NCI-H2029 treated with DMSO at 0.1 percent for 48 hours (cell line): ENCODE data around the gene TBC1D14.
A peak's percentile ranks its signal among the peaks of the same experiment; 100 is the strongest.
"Not testable (repeated sequence)": the region's sequence is repeated elsewhere in the genome, so short reads cannot be mapped to it uniquely, and the experiment has no call there.

ENCODE experiments used
- DNase-seq: peaks from one replicate; lab custom pipeline; 2025; lab: John Stamatoyannopoulos, UW

The TBC1D14 gene

DNA sequence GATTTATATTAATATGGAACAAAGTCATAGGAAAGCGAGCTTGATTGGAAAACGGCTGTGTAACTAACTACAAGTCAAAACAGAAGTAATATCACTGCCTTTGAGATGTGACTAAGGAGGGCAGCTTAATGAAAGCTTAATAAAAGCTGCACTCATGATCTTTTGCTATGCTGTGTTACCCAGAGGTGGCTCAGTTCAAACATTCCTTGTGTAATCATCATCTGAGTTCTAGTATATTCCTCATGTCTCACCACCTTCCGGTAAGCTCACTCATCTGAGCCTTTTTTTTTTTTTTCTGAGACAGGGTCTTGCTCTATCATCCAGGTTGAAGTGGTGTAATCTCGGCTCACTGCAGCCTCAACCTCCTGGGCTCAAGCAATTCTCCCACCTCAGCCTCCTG lies 153.2 kb downstream of the TBC1D14 start:
- DNase-seq: no peak

DNA sequence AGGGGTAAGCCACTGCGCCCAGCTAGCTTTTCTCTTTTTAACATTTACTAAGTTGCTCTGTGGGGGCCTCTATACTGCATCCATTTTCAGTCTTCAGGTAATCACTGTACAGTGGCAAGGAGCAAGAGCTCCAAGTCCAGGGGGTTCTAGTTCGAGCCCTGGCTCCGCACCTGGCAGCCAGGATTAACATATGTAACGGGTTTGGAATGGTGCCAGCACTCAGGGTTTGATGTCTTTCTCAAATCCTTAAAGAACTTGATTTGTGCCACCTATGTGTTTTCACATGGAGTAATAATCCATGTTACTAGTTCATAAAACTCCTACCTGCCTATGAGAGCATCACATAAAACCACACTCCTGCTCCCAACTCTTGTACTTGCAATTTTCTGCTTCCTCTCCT lies 153.7 kb downstream of the TBC1D14 start:
- DNase-seq: no peak

- no peak for DNase-seq
Observed at GRCh38 chr4:7066006-7066405, 156.4 kb downstream of the TBC1D14 start.

DNA sequence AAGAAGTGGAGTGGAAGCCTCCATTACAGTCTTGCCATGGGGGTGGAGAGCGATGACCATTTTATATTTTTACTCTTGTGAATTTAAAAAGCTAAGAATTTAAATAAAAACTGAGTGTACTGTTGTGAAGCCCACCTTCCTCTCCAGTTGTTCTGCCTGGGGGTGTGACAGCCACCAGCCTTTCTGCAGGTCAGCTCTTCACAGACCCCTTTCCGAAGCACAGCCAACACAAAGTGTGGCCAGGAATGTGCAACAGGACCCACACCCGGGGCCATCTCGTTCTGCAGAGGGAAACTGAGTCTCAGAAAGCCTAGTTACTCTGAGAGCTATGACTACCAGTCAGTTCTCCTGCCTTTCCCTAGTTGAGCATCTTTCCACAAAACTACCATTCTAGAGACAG lies 156.9 kb downstream of the TBC1D14 start:
- DNase-seq: no peak

DNA sequence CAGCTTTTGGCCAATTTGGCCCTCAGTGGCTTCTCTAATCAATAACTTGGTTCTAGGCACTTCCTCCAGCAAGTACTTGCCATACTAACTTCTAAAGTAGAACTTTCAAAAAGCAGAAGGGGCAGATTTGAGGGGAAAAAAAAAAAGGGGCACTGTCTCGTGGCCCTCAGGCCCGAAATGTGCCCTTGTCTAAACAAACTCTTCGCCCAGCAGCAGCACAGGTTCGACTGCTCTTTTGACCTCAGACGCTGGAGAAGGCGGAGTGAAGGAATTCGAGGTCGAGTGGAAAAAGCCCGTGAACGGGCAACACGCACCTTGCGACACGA lies 157.5 kb downstream of the TBC1D14 start:
- no peak for DNase-seq

- peak; percentile 97 for DNase-seq
Observed at GRCh38 chr4:7067452-7068278, 158.0 kb downstream of the TBC1D14 start, which contains the start of gene GRPEL1. Gene GRPEL1 (minus strand): TSS chr4:7068064. CDS start chr4:7068032, 32 bp downstream.

DNA sequence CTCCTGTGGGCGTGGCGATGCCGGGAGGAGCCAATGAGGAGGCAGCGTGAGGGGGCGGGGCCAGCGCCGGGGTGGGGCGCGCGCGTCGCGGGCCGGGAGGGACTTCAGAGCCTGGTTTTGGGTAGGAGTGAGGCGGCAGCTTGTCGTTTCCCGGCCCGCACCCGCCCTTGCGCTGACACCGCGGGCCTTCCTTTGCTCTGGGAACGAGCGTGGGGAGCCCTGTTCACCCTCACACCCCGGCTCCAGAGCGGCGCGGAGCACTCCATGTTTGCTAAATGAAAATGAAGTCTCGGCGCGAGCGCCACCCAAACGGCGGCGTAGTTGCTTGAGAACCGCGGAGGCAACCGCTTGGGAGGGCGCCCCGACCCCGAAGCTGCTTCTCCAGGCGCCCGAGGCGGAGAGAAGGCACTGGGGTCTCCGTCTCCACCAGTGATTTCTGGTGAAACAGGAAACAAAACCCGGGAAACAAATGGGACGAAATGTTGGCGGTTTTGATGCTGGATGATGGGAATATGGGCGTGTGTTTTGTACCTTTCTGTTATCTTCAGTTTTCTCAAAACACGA lies 158.7 kb downstream of the TBC1D14 start:
- DNase-seq: no peak

- no peak for DNase-seq
Observed at GRCh38 chr4:7068883-7069282, 159.3 kb downstream of the TBC1D14 start.

DNA sequence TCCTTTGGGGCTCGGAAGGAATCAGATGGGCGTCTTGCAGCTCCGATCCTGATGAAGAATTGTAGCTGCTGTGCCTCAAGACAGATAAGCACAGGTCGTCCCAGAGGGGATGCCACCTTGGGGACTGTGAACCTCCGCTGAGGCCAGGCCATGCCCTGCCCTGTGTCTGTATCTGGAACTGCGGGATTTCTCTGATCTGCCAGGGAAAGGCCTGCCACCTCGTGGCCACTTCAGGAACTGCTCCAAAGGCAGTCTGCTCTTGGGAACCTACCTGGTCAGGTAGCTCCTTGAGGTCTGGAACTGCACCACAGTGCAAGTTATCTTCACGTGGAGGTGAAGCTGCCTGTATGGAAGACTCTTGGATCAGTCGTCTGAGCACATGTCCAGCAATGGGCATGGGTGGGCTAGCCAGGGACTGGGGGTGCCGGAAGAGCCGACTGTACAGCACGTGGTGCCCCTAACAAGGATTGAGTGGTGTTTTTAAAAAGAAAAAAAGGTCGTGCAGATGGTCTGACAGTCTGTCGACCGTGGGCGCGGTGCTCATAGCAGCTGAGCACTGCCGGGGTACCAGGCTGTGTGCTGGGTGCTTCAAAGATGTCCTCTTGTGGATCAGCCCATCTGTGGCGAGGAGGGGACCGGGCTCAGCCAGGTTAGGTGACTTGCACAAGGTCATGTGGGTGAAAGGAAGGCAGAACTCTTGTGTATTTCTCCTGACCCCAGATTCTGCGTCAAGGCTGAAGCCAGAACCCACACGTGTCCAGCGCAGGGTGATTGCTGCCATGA lies 161.3 kb downstream of the TBC1D14 start:
- peak; percentile 56 for DNase-seq

DNA sequence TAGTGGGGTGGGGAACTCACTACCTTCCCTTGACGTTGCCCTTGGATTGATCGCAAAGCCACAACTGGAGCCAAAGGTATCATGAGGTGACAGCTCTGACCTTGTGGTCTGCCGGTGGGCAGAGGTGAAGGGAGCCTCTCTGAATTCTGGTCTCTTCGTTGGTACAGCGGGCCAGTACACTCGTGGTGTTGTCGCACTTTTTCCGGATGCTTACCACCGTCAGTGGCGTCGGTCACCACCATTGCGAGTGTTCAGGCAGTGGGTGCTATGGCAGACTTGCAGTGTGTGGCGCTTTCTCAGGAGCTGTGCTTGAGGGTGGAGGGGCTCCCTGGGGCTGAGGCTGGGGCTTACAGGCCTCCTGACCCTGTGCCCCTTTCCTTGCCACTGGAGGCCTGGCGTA lies 163.4 kb downstream of the TBC1D14 start:
- no peak for DNase-seq

DNA sequence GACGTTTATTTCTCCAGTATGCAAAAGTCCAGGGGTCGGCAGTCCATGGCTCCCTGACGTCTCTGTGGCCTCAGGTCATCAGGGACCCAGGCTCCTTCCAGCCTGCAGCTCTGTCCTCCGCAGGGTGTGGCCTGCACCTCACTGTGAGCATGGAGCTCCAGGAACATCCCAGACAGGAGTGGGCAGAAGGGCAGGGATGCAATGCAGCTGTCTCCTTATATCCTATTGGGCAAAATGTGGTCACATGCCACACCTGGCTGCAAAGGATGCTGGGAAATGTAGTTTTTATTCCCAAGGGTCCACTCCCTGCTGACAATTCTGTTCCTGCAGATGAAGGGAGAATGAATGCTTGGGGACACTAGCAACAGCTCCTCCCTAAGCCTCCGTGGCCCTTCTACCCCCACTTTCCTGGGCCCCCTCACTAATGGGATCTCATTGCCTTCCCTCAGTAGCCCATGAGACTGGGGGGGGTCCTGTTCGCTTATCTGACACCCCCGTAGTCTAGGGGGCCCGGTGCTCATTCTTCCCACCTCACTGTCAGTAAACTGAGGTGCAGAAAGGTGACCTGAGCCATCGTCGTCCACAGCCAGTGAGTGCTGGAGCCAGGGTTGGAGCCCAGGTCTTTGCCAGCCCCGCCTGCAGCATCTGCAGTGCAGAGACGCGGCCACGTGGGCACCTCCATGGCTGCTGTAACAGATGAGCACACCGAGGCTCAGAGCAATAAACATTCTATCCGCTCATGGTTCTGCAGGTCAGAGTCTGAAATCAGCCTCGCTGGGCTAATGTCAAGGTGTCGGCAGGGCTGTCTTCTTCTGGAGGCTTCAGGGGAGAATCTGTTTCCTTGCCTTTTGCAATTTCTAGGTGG lies 164.1 kb downstream of the TBC1D14 start:
- no peak for DNase-seq

GRCh38 chr4:7074426-7074825 lies 164.8 kb downstream of the TBC1D14 start:
- DNase-seq: no peak

DNA sequence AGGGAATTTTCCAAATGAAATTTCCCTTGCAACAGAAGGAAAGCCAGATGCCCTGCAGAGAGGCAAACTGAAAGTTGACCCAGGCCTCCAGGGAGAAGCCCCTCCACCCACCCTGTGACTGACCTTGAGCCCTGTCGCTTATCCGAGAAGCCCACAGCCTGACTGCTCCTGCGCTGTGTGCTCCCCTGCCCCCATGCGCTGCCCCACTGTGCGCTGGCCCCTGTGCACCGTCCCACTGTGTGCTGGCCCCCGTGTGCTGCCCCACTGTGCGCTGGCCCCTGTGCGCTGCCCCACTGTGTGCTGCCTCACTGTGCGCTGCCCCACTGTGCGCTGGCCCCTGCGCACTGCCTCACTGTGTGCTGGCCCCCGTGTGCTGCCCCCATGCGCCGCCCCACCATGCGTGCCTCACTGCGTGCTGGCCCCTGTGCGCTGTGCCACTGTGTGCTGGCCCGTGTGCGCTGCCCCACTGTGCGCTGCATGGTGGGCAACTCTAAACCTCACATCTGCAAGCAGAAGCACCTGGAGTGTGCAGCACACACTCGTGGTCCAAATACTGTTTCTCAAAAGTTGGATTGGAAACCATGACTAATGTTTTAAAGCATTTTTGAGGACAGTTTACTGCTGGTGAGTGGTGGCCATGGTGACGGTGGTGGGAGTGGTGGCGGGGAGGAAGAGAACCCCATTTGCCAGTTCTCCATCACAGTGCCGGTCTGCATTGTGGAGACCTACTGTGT lies 166.5 kb downstream of the TBC1D14 start:
- no peak for DNase-seq

- DNase-seq: no peak
Observed at GRCh38 chr4:7076696-7077082, 167.1 kb downstream of the TBC1D14 start.

GRCh38 chr4:7077371-7077770 lies 167.7 kb downstream of the TBC1D14 start:
- DNase-seq: no peak

GRCh38 chr4:7078025-7078424 lies 168.4 kb downstream of the TBC1D14 start:
- DNase-seq: no peak

- DNase-seq: not testable (repeated sequence)
Observed at GRCh38 chr4:7079483-7079882, 169.9 kb downstream of the TBC1D14 start.

DNA sequence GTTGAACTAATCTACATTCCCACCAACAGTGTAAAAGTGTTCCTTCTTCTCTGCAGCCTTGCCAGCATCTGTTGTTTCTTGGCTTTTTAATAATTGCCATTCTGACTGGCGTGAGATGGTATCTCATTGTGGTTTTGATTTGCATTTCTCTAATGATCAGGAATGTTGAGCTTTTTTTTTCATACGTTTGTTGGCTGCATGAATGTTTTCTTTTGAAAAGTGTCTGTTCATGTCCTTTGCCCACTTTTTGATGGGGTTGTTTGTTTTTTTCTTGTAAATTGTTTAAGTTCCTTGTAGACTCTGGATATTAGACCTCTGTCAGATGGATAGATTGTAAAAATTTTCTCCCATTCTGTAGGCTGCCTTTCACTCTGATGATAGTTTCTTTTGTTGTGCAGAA lies 170.3 kb downstream of the TBC1D14 start:
- DNase-seq: not testable (repeated sequence)
